ENCODE results near the gene FIGNL2. TPM values are rescaled to one million over a fixed set of nuclear protein-coding genes. Genes with fewer than 3 reads are reported as not detected.
"Not testable (repeated sequence)": the region's sequence is repeated elsewhere in the genome, so short reads cannot be mapped to it uniquely, and the experiment has no call there.

The FIGNL2 gene
- total RNA-seq, 4 donors from 2014 or later: not detected

- intact Hi-C loops (cut with DNase I; ENCODE audit: low total_unique reads): no loop called here
- H3K27me3 ChIP-seq: no peaks in the 10 kb centered on the region
Observed at GRCh38 chr12:51798501-51798900, 50.0 kb downstream of the FIGNL2 start.

GRCh38 chr12:51798051-51798450 is 50.5 kb downstream of the FIGNL2 start:
- intact Hi-C loops (cut with DNase I; ENCODE audit: low total_unique reads); H3K9me3 ChIP-seq; DNase-seq; H3K27ac ChIP-seq; H3K4me1 ChIP-seq; H3K36me3 ChIP-seq; H3K4me3 ChIP-seq; H3K27me3 ChIP-seq; in situ Hi-C loops (cut with MboI; ENCODE audit: low pct_ligation_motif_present in 1 of 4, low pct_unique_long_range_greater_than_20kb in 1 of 4, low sequenced_read_pairs in 3 of 4): not testable (repeated sequence)
- 93% methylated on average over 4 of the region's 4 CpGs; no CpG with 5 or more reads in 1 of the 2 donors for WGBS, 2 donors (ENCODE audit: low coverage in 1 of 2)

More at GRCh38 chr12:51798501-51798900, 50.0 kb downstream of the FIGNL2 start:
- no peak for TF ChIP-seq POLR2AphosphoS5 (IDR thresholded peaks at IDR 0.05)
- TF ChIP-seq EP300 (IDR thresholded peaks at IDR 0.05; ENCODE audit: low read depth): no peak
- TF ChIP-seq CTCF (IDR thresholded peaks at IDR 0.05): no peak
- no peak for TF ChIP-seq POLR2A (IDR thresholded peaks at IDR 0.05)
- H3K36me3 ChIP-seq: no peaks in the 10 kb centered on the region
- in situ Hi-C loops (cut with MboI; ENCODE audit: low pct_ligation_motif_present in 1 of 4, low pct_unique_long_range_greater_than_20kb in 1 of 4, low sequenced_read_pairs in 3 of 4): no loop called here
- H3K4me1 ChIP-seq: no peaks in the 10 kb centered on the region
- WGBS, 2 donors (ENCODE audit: low coverage in 1 of 2): 88% methylated on average over 1 of the region's 1 CpG; no CpG with 5 or more reads in 1 of the 2 donors
- H3K4me3 ChIP-seq: no peak overlapping the region
- DNase-seq: no peak
- no peak overlapping the region for H3K27ac ChIP-seq
- no peaks in the 10 kb centered on the region for H3K9me3 ChIP-seq

- no peak for DNase-seq
- no peak for TF ChIP-seq CTCF (IDR thresholded peaks at IDR 0.05)
- no peak overlapping the region for H3K27ac ChIP-seq
- in situ Hi-C loops (cut with MboI; ENCODE audit: low pct_ligation_motif_present in 1 of 4, low pct_unique_long_range_greater_than_20kb in 1 of 4, low sequenced_read_pairs in 3 of 4) (no loop called here), intact Hi-C loops (cut with DNase I; ENCODE audit: low total_unique reads) (no loop called here)
- no peaks in the 10 kb centered on the region for H3K27me3 ChIP-seq
- H3K9me3 ChIP-seq: no peaks in the 10 kb centered on the region
- H3K4me3 ChIP-seq: no peak overlapping the region
- 90 to 97% methylated on average over 6 of the region's 6 CpGs for WGBS, 2 donors (ENCODE audit: low coverage in 1 of 2)
- H3K4me1 ChIP-seq: no peaks in the 10 kb centered on the region
- H3K36me3 ChIP-seq: no peaks in the 10 kb centered on the region
Observed at GRCh38 chr12:51797301-51797700, 51.2 kb downstream of the FIGNL2 start.

- H3K9me3 ChIP-seq: no peaks in the 10 kb centered on the region
- H3K4me1 ChIP-seq: no peaks in the 10 kb centered on the region
- H3K27me3 ChIP-seq: no peaks in the 10 kb centered on the region
- in situ Hi-C loops (cut with MboI; ENCODE audit: low pct_ligation_motif_present in 1 of 4, low pct_unique_long_range_greater_than_20kb in 1 of 4, low sequenced_read_pairs in 3 of 4) (no loop called here), intact Hi-C loops (cut with DNase I; ENCODE audit: low total_unique reads) (no loop called here)
- TF ChIP-seq EP300 (IDR thresholded peaks at IDR 0.05; ENCODE audit: low read depth): no peak
- no peak for TF ChIP-seq POLR2AphosphoS5 (IDR thresholded peaks at IDR 0.05)
- no peak for TF ChIP-seq POLR2A (IDR thresholded peaks at IDR 0.05)
- no peak for TF ChIP-seq CTCF (IDR thresholded peaks at IDR 0.05)
- WGBS, 2 donors (ENCODE audit: low coverage in 1 of 2): 80 to 96% methylated on average over 1 of the region's 1 CpG
- no peak overlapping the region for H3K27ac ChIP-seq
- no peak overlapping the region for H3K4me3 ChIP-seq
- no peak for DNase-seq
- H3K36me3 ChIP-seq: no peaks in the 10 kb centered on the region
Observed at GRCh38 chr12:51793201-51793600, 55.3 kb downstream of the FIGNL2 start.

- H3K4me1 ChIP-seq: no peaks in the 10 kb centered on the region
- H3K9me3 ChIP-seq: no peaks in the 10 kb centered on the region
- H3K27me3 ChIP-seq: no peaks in the 10 kb centered on the region
- no peaks in the 10 kb centered on the region for H3K36me3 ChIP-seq
- no peak overlapping the region for H3K27ac ChIP-seq
- WGBS, 2 donors (ENCODE audit: low coverage in 1 of 2): 60 to 92% methylated on average over 1 to 5 of the region's 5 CpGs
- TF ChIP-seq POLR2AphosphoS5 (IDR thresholded peaks at IDR 0.05) (no peak), CTCF (IDR thresholded peaks at IDR 0.05) (no peak), POLR2A (IDR thresholded peaks at IDR 0.05) (no peak), EP300 (IDR thresholded peaks at IDR 0.05; ENCODE audit: low read depth) (no peak)
- in situ Hi-C loops (cut with MboI; ENCODE audit: low pct_ligation_motif_present in 1 of 4, low pct_unique_long_range_greater_than_20kb in 1 of 4, low sequenced_read_pairs in 3 of 4): no loop called here
- DNase-seq: no peak
- intact Hi-C loops (cut with DNase I; ENCODE audit: low total_unique reads): no loop called here
- H3K4me3 ChIP-seq: no peak overlapping the region
Observed at GRCh38 chr12:51792417-51792816, 56.1 kb downstream of the FIGNL2 start.
